Colonic mucosa (tissue), 4 donors: ENCODE results near the gene ASAP3. TPM values are rescaled to one million over a fixed set of nuclear protein-coding genes. Genes with fewer than 3 reads are reported as not detected.

Source experiments
- DNase-seq: peaks from one replicate; pipeline ENCODE4 v3.0.0-alpha.2; 2020
- H3K27ac ChIP-seq: fragments of 200-600 bp; one replicate; pipeline ENCODE4 v1.8.0; 2021
- H3K27me3 ChIP-seq: fragments of 200-600 bp; one replicate; pipeline ENCODE4 v1.8.0; 2021
- H3K36me3 ChIP-seq: fragments of 200-600 bp; one replicate; pipeline ENCODE4 v1.8.0; 2021
- H3K4me1 ChIP-seq: fragments of 200-600 bp; one replicate; pipeline ENCODE4 v1.8.0; 2021; ENCODE audit warnings: mild to moderate bottlenecking
- H3K4me3 ChIP-seq: fragments of 200-600 bp; one replicate; pipeline ENCODE4 v1.8.0; 2021
- H3K9ac ChIP-seq, 2 donors: one replicate each; pipeline ENCODE4 v1.7.0; 2013; ENCODE audit warnings: control low read depth in 2 of 2, low read depth in 2 of 2, low read length in 2 of 2
- H3K9me3 ChIP-seq: fragments of 200-600 bp; one replicate; pipeline ENCODE4 v1.8.0; 2021
- intact Hi-C: fragments of 100-400 bp; cut with DNase I; formaldehyde crosslinking; loops from one replicate; pipeline ENCODE4 v1.14.1; 2022
- total RNA-seq, 2 donors: library from RNA; stranded (reverse); fragmentation: NEBNext Ultra II Directional in 1 of 2; extraction: Animal tissue kit (Norgen Biotek cat#: 25700) in 1 of 2; gene quantifications; one replicate each; pipeline ENCODE4 v1.2.1, GENCODE V29; 2021
- TF ChIP-seq, protein P1 (sequence below): fragments of 200-600 bp; IDR thresholded peaks from one replicate; pipeline ENCODE4 v1.8.0; 2022; ENCODE audit warnings: antibody characterized with exemption, mild to moderate bottlenecking
- donor health status: healthy.
- donor health status: DM: no; HTN: no; CAD: no.
- donor health status: DM: no; HTN: no; CAD: no.

The ASAP3 gene
- total RNA-seq, 2 donors from 2014 or later, result 22.9 to 27.3 TPM

DNA sequence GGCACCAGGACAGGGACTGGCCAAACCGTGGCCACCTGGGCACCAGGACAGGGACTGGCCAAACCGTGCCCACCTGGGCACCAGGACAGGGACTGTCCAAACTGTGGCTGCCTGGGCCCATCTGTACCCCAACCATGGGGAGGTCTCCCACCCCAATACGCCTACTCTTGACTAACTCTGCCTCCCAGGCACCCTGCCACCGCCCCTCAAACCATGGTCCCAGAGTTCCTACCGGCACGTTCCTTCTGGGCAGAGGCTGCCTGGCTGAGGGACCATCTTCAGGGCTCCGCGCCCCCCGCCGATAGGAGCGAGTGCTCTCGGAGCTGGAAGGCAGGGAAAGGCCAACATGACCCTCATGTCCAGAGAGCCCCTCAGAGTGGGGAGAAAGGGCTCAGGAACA lies 53.2 kb downstream of the ASAP3 start:
- peaks cover 4% of the 10 kb centered on the region for H3K4me1 ChIP-seq
- H3K36me3 ChIP-seq, result no peaks in the 10 kb centered on the region
- no peaks in the 10 kb centered on the region for H3K27me3 ChIP-seq
- no peak for DNase-seq
- intact Hi-C loops, result no loop called here
- TF ChIP-seq, protein P1, sequence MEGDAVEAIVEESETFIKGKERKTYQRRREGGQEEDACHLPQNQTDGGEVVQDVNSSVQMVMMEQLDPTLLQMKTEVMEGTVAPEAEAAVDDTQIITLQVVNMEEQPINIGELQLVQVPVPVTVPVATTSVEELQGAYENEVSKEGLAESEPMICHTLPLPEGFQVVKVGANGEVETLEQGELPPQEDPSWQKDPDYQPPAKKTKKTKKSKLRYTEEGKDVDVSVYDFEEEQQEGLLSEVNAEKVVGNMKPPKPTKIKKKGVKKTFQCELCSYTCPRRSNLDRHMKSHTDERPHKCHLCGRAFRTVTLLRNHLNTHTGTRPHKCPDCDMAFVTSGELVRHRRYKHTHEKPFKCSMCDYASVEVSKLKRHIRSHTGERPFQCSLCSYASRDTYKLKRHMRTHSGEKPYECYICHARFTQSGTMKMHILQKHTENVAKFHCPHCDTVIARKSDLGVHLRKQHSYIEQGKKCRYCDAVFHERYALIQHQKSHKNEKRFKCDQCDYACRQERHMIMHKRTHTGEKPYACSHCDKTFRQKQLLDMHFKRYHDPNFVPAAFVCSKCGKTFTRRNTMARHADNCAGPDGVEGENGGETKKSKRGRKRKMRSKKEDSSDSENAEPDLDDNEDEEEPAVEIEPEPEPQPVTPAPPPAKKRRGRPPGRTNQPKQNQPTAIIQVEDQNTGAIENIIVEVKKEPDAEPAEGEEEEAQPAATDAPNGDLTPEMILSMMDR, result no peak
- no peaks in the 10 kb centered on the region for H3K9me3 ChIP-seq
- H3K4me3 ChIP-seq, result no peak overlapping the region
- H3K27ac ChIP-seq, result no peak overlapping the region
- no peak overlapping the region for H3K9ac ChIP-seq

DNA sequence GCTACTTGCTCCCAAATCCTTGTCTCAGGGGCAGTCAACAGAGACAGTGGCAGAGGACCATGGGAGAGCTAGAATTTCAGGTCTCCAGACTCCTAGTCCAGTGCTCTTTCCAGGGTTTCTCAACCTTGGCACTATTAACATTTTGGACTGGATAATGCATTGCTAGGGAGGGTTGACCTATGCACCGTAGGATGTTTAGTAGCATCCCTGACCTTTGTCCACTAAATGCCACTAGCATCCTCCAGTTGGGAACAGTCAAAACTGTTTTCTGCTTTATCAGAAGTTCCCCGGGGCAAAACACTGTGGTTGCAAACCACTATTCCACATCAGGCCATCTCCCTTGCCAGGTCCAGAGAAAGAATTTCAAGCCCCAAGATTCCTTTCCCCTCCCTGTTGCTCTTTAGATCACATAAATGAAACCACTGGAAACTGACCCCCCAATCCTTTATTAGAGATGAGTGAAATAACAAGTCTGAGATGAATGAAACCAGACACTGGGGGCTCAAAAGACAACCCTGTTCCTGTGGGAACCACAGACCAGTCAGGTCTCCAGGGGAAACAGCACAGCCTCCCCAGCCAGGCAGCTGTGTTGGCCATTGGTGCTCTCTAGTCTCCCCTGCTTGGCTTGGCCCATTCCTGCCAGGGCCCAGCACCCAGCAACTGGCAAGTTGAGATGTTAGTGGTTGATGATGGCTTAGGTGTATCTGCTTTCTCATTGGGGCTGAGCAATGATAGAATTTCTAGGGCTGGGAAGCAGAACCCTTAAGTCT lies 55.7 kb downstream of the ASAP3 start:
- no peaks in the 10 kb centered on the region for H3K9me3 ChIP-seq
- H3K4me3 ChIP-seq, result no peak overlapping the region
- DNase-seq, result no peak
- TF ChIP-seq, protein P1, result no peak
- H3K36me3 ChIP-seq, result no peaks in the 10 kb centered on the region
- H3K4me1 ChIP-seq, result no peaks in the 10 kb centered on the region
- no peak overlapping the region for H3K9ac ChIP-seq
- no peak overlapping the region for H3K27ac ChIP-seq
- no peaks in the 10 kb centered on the region for H3K27me3 ChIP-seq
- intact Hi-C loops, result no loop called here

DNA sequence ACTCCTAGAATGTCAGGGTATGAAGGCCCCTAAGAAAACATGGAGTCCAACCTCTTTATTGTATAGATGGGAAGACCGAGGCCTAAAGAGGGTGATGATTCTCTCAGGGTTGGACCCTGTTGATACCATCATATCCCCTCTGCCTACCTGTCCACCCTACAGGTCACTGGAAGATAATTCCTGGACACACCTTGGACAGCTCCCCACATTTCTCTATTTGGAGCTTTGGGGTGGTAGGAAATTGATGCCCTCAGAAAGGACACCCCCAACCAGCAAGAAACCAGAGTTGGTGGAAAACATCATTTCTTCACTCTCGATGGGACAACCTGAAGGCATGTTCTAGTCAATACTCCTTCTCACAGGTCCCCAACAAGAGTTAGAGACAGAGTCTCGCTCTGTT lies 56.4 kb downstream of the ASAP3 start:
- no peak overlapping the region for H3K27ac ChIP-seq
- no peaks in the 10 kb centered on the region for H3K9me3 ChIP-seq
- H3K27me3 ChIP-seq, result no peaks in the 10 kb centered on the region
- no peaks in the 10 kb centered on the region for H3K36me3 ChIP-seq
- TF ChIP-seq, protein P1, result no peak
- no peak for DNase-seq
- H3K4me1 ChIP-seq, result no peaks in the 10 kb centered on the region
- no peak overlapping the region for H3K4me3 ChIP-seq
- intact Hi-C loops, result no loop called here
- no peak overlapping the region for H3K9ac ChIP-seq

DNA sequence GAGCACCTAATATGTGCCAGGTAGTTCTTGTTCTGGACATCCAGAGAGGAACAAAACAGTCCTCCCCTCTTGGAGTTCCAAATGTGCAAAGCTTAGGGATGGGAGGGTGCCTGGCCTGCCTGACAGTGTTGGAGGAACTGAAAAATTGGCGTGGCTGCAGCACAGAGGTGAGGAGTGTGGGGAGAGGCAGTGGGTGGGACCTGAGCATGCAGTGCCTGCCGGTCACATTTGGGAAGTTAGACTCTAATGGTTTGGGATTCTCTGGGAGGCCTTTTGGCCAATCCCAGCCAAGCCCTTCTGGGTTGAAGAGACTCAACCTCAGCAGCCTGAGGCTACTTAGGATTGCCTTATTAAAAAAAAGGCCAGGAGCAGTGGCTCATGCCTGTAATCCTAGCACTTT lies 57.2 kb downstream of the ASAP3 start:
- H3K9me3 ChIP-seq, result no peaks in the 10 kb centered on the region
- DNase-seq, result peak; percentile 52
- intact Hi-C loops, result no loop called here

DNA sequence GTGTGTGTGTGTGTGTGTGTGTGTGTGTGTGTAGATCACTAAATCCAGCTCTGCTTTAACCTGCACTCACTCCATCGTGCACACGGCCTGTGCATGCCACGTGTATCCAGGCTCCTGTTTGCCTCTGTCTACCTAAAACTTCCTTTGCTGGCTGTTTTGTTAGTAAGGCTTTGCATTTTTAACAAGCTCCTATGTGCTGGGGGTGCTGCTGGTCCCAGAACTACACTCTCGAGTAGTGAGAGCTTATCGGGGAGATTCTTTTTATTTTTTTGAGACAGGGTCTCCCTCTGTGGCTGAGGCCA lies 58.8 kb downstream of the ASAP3 start:
- DNase-seq, result no peak
- TF ChIP-seq, protein P1, result no peak
- H3K27me3 ChIP-seq, result no peaks in the 10 kb centered on the region
- intact Hi-C loops, result no loop called here
- H3K9me3 ChIP-seq, result no peaks in the 10 kb centered on the region
- H3K27ac ChIP-seq, result no peak overlapping the region
- H3K4me1 ChIP-seq, result peaks cover 4% of the 10 kb centered on the region
- peak overlapping the region; percentile 64 to 79 for H3K9ac ChIP-seq
- no peaks in the 10 kb centered on the region for H3K36me3 ChIP-seq
- no peak overlapping the region for H3K4me3 ChIP-seq

More for the DNA sequence above, 57.2 kb downstream of the ASAP3 start:
- H3K36me3 ChIP-seq, result no peaks in the 10 kb centered on the region
- TF ChIP-seq, protein P1, result no peak
- H3K4me1 ChIP-seq, result peaks cover 4% of the 10 kb centered on the region
- peak overlapping the region in 1 of 2 donors; percentile 14 for H3K9ac ChIP-seq
- H3K27me3 ChIP-seq, result no peaks in the 10 kb centered on the region
- no peak overlapping the region for H3K27ac ChIP-seq
- no peak overlapping the region for H3K4me3 ChIP-seq
